Large intestine (tissue), 3 donors: ENCODE data around the gene TELO2. TPM values are rescaled to one million over a fixed set of nuclear protein-coding genes. Genes with fewer than 3 reads are reported as not detected.
A peak's percentile ranks its signal among the peaks of the same experiment; 100 is the strongest.
"Not testable (repeated sequence)": the region's sequence is repeated elsewhere in the genome, so short reads cannot be mapped to it uniquely, and the experiment has no call there.

Experiments
- DNase-seq, 2 donors: peaks; one replicate each; pipeline versions ENCODE4 v3.0.0 to v3.0.0-alpha.2; 2013
- H3K27ac ChIP-seq: one replicate; pipeline ENCODE4 v1.5.1; 2013; ENCODE audit warnings: low read length
- H3K27me3 ChIP-seq: 2 replicates; pipeline ENCODE4 v1.6.1; 2013; ENCODE audit warnings: low read length; ENCODE audit not compliant: control insufficient read depth, insufficient read depth
- H3K36me3 ChIP-seq: 2 replicates; pipeline ENCODE4 v1.6.1; 2013; ENCODE audit warnings: low read length; ENCODE audit not compliant: control insufficient read depth, insufficient read depth
- H3K4me1 ChIP-seq: one replicate; pipeline ENCODE4 v1.6.1; 2013; ENCODE audit warnings: low read length; ENCODE audit not compliant: control insufficient read depth, insufficient read depth
- H3K4me3 ChIP-seq: one replicate; pipeline ENCODE4 v1.5.1; 2013; ENCODE audit warnings: low read length
- H3K9me3 ChIP-seq: one replicate; pipeline ENCODE4 v1.6.1; 2013; ENCODE audit warnings: mild to moderate bottlenecking, low read depth, low read length, moderate library complexity; ENCODE audit not compliant: control insufficient read depth
- WGBS: methylation state at CpG from one replicate; pipeline ENCODE4 v1.1.5; 2013; ENCODE audit warnings: low lambda C conversion rate; ENCODE audit not compliant: insufficient coverage; 5-methylcytosine and 5-hydroxymethylcytosine counted together
- polyA plus RNA-seq: library from polyadenylated mRNA; unstranded; fragments of 120-200 nt; gene quantifications from one replicate; pipeline ENCODE4 v1.2.1, GENCODE V29; 2013

TELO2 gene
- polyA plus RNA-seq, 1 donor = 50.1 TPM

DNA sequence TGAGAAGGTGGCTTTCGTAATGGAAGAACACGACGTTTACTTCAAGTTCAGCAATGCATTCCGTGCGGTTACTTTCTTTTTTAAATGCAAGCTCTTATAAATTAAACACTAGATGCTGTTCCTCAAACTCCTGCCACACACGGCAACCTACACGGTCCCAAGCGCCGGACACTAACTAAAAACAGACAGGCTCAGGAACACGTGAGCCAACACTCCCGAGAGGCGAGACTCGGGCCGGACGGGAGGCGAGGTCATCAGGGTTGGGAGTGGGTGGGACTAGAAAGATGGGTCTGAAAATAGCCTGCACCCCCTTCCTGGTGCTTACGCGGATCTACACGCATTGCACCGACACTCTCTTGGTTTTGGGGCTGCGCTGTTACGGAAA is 24.7 kb upstream of the TELO2 start:
- WGBS = no CpG with 5 or more reads among the region's 22 CpGs
- Histone ChIP-seq H3K4me3 (no peak overlapping the region), H3K4me1 (peaks cover 11% of the 10 kb centered on the region), H3K27me3 (no peaks in the 10 kb centered on the region), H3K27ac (no peak overlapping the region), H3K36me3 (peaks cover 14% of the 10 kb centered on the region), H3K9me3 (no peaks in the 10 kb centered on the region)
- DNase-seq = no peak

DNA sequence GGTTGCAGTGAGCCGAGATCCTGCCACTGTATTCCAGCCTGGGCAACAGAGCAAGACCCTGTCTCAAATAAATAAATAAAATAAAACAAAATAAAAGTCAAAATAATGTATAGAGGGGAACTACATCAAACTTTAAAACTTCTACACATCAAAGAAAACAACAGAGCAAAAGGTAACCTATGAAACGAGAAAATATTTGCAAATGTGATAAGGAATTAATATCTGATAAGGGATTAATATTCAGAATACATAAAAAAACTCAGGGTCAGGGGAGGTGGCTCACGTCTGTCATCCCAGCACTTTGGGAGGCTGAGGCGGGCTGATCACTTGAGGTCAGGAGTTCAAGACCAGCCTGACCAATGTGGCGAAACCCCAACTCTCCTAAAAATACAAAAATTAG is 24.0 kb upstream of the TELO2 start:
- H3K36me3 ChIP-seq, H3K27me3 ChIP-seq, H3K4me3 ChIP-seq, DNase-seq, H3K27ac ChIP-seq, H3K9me3 ChIP-seq: not testable (repeated sequence)
- 82% methylated on average over 1 of the region's 5 CpGs for WGBS
- H3K4me1 ChIP-seq = peaks cover 17% of the 10 kb centered on the region

DNA sequence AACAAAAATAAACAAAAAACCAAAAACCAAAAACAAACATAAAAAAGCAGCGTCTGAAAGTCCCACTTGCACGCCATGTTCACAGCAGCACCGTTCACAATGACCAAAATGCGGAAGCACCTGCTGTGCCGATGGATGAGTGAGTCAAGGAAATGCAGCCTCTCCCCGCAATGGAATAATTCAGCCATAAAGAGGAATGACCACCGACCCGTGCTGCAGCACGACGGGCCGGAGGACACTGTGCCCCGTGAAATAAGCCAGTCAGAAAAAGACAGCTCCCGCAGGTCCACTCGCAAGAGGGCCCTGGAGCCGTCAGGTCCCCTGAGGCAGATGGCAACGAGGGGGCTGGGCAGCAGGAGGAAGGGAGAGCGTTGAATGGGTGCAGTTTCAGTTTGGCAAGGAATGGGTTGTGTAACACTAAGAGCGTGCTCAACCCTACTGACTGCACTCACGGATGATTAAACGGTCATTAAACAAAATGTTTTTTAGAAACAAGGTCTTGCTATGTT is 23.4 kb upstream of the TELO2 start:
- H3K4me1 ChIP-seq = peaks cover 17% of the 10 kb centered on the region
- H3K27ac ChIP-seq = no peak overlapping the region

DNA sequence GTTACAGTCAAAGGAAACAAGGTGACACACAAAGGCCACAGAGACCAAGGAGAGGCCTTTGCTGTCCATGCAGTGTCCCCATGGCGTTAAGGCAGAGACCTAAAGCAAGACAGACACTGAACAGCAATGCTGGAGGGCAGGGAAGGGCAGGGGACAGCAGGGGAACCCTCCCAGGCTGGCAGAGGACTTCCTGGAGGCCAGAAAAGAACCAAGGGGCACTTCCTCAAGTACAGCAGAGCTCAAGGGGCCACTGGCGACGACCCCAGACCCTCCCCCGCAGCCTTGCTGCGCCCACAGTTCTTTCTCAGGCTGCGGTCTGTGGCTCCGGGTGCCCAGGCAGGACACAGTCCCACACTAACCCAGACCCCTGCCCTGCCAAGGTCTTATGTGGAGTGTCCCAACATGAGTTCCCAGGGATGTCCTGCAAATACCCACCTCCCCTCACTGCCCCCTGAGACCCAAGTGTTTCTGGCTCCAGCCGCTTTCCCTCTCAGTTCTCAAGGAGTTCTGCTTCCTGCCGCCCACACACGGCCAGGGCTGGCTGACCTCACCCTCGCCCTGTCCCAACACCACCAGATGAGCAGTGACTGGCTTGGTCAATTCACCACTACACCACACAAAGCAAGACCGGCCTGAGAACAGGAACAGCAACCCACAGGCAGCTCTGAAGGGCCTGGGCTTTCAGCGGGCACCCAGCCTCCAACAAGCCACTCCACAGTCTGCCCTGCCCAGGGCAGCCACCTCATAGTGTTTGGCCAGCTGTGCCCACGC is 22.5 kb upstream of the TELO2 start:
- Histone ChIP-seq H3K4me1 (peaks cover 22% of the 10 kb centered on the region), H3K9me3 (no peaks in the 10 kb centered on the region), H3K27me3 (no peaks in the 10 kb centered on the region), H3K36me3 (peaks cover 5% of the 10 kb centered on the region), H3K4me3 (no peak overlapping the region), H3K27ac (no peak overlapping the region)
- WGBS = no CpG with 5 or more reads among the region's 14 CpGs
- no peak for DNase-seq

More for the DNA sequence above, 23.4 kb upstream of the TELO2 start:
- peaks cover 5% of the 10 kb centered on the region for H3K36me3 ChIP-seq
- no peak overlapping the region for H3K4me3 ChIP-seq
- H3K27me3 ChIP-seq = no peaks in the 10 kb centered on the region
- no peak for DNase-seq
- WGBS = 100% methylated on average over 1 of the region's 20 CpGs
- H3K9me3 ChIP-seq = no peaks in the 10 kb centered on the region

DNA sequence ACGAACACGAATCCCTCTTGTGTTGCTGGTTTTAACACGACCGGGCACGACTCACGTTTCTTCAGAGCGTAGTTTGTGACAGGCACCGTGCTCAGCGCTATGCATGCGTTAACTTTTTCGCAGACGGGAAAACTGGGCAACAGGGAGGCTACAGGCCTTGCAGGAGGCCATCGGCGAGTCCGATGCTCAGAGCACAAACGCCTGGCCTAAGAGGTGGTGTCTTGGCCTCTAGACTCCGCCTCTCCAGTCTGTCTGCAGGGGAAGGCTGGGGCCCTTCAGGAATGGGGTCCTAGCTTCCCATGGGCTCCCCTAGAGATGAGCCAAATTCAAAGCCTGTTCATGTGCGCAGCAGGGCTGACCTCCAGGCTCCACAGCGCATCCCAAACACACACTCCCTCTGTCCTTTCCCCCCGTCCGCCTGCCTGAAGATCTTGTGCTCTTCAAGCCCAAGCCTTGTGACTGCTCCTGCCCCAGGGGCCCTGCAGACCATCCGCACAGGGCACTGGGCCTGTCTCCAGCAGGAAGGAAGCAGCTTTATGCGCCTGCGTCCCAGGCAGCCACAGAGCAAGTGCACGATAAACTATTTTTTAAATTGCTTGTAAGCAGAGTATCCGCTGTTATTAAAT is 21.5 kb upstream of the TELO2 start:
- WGBS = 92% methylated on average over 2 of the region's 26 CpGs
- Histone ChIP-seq H3K4me3 (no peak overlapping the region), H3K4me1 (peaks cover 24% of the 10 kb centered on the region), H3K27me3 (no peaks in the 10 kb centered on the region), H3K9me3 (no peaks in the 10 kb centered on the region), H3K36me3 (peaks cover 5% of the 10 kb centered on the region), H3K27ac (no peak overlapping the region)
- DNase-seq = no peak

DNA sequence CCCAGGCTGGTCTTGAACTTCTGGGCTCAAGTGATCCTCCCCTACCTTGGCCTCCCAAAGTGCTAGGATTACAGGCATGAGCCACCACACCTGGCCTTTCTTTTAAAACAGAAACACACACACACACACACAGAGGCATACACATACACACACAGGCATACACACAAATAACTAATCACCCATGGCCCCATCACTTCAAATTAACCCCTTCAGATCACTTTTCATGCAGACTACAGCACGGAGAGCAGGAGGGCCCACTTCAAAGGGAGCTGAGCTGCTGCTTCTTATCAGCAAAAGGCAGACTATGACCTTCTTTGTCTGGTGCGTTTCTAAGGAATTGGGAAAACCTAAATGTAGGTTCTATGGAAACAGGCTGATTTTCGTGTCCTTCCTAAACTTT is 20.2 kb upstream of the TELO2 start:
- Histone ChIP-seq H3K4me1 (peaks cover 24% of the 10 kb centered on the region), H3K27ac (no peak overlapping the region), H3K27me3 (no peaks in the 10 kb centered on the region), H3K4me3 (no peak overlapping the region), H3K9me3 (no peaks in the 10 kb centered on the region), H3K36me3 (peaks cover 5% of the 10 kb centered on the region)
- WGBS = no CpG with 5 or more reads among the region's 3 CpGs
- DNase-seq = peak in 1 of 2 donors; percentile 50

DNA sequence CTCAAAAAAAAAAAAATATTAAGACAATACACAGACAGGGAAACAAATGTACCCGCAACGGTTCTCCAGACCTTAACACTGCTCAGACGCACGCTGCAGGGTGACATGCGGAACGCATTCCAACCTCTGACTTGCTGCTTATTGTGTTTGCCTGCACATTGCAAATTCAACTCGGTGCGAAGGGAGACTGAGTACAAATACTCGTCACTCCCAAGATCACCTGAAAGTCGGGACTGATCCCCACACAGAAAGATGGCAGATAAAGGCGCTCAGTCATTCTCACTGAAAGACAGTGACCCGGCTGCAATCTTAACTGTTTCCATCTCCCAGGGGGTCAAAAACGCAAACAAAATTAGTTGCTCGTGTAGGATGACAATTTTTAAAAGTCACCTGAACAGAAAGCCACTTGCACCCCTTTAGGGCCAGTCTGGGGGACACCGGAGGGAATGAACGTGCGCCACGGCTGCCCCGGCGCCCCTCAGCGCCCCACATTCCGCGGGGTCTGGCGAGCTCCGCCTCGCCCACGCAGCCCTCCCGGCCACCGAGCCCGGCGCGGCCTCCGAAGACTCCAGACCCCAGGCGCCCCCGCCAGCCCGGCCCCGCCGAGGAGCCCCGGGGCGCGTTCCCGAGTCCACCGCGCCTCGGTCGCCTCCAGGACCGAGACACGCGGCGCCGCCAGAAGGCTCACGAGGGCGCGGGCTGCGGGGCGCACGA is 18.9 kb upstream of the TELO2 start:
- DNase-seq = peak in 1 of 2 donors; percentile 35
- Histone ChIP-seq H3K27ac (peak overlapping the region; percentile 33), H3K4me3 (peak overlapping the region; percentile 64), H3K4me1 (peaks cover 24% of the 10 kb centered on the region), H3K36me3 (peaks cover 5% of the 10 kb centered on the region), H3K9me3 (no peaks in the 10 kb centered on the region), H3K27me3 (no peaks in the 10 kb centered on the region)
- WGBS = no CpG with 5 or more reads among the region's 57 CpGs

DNA sequence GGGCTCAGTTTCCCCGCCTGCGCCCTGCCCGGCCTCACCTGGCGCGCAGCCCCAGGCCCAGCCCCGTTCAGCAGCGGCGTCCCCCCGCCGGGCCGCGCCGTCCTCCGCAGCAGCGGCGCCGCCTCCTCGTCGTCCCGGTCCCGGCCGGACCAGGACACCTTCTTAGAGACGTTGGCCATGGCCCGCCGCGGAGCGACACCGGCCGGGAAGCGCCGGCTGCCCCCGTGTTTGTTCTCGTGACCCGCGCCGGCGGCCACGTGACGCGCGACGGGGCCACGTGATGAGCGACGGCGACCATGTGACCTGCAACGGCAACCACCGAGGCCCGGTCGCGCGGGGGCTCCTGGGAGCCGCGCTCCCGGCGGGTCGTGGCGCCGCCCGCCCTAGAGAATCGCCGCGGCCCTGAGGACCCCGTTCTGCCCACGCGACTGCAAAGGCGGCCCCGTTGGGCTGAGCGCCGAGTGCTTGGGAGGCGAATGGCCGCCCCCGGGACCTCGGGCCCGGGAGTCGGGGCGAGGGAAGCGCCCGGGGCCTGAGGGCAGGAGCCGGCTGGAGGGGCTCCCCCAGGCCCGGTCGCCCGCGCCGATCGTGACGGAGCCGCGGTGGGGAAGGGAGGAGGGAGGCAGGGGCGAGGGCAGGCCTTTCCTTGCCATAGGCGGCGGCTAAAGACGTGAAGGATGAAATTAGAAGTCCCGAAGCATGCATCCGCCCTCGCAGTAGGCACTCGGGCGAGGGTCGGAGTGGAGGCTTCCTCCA is 18.2 kb upstream of the TELO2 start, which contains the start of gene CLCN7:
TSS of gene CLCN7 (minus strand) at position 233 of the 756 bp plus-strand sequence. CDS start at position 179, 54 bp downstream.
- Histone ChIP-seq H3K27me3 (no peaks in the 10 kb centered on the region), H3K4me1 (peaks cover 24% of the 10 kb centered on the region), H3K36me3 (peaks cover 5% of the 10 kb centered on the region), H3K9me3 (no peaks in the 10 kb centered on the region), H3K27ac (peak within 1 kb of the TSS; percentile 64), H3K4me3 (peak within 1 kb of the TSS; percentile 64)
- peak; percentile 89 to 91 for DNase-seq
- no CpG with 5 or more reads among the region's 99 CpGs for WGBS

DNA sequence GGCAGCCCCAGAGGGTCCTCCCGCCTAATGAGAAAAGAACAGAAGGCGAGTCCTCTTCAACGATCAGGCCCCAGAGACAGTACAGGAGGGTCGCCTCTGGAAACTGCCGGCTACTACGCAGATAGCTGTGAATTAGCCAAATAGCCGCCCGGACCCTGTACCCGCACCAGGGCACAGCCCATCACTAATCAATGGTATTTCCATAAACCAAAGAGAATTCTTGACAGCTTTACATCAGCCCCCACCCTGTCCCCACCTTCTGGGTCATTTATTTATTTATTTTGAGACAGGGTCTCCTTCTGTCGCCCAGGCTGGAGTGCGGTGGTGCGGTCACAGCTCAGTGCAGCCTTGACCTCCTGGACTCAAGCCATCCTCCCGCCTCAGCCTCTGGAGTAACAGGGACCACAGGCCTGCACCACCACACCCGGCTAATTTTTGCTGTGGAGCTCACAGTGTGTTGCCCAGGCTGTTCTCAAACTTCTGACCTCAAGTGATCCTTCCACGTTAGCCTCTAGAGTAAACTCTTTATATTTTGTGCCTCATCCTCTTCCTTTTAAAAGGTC is 17.5 kb upstream of the TELO2 start:
- Histone ChIP-seq H3K27me3 (no peaks in the 10 kb centered on the region), H3K9me3 (no peaks in the 10 kb centered on the region), H3K4me1 (peaks cover 24% of the 10 kb centered on the region), H3K4me3 (peak overlapping the region; percentile 64), H3K27ac (peak overlapping the region; percentile 64), H3K36me3 (peaks cover 5% of the 10 kb centered on the region)
- DNase-seq = no peak
- WGBS = no CpG with 5 or more reads among the region's 15 CpGs
